ENCODE measurements around the gene CCNJ. TPM values are rescaled to one million over a fixed set of nuclear protein-coding genes. Genes with fewer than 3 reads are reported as not detected.

The CCNJ gene
- total and polyA plus RNA-seq, 2 donors (not counting 1 experiment from before 2014, with no cell fraction given) = 2.8 to 8.9 TPM

GRCh38 chr10:96021332-96021731, 22.1 kb upstream of the CCNJ start:
- Histone ChIP-seq H3K4me1 (ENCODE audit: control insufficient read depth in 2 of 2, insufficient read depth in 2 of 2, low read length in 2 of 2) (peaks cover 0 to 5% of the 10 kb centered on the region in 2 donors), H3K4me2 (replicated peaks; ENCODE audit: low read depth, low read length, poor library complexity, severe bottlenecking) (no peak overlapping the region), H3K4me3 (ENCODE audit: control extremely low read depth in 1 of 5, extremely low read depth in 1 of 5, insufficient read depth in 1 of 5, low read depth in 2 of 5, low read length in 4 of 5) (no peak overlapping the region), H2AFZ (ENCODE audit: insufficient read depth, low read depth, low read length, poor library complexity, severe bottlenecking) (no peak overlapping the region), H4K20me1 (ENCODE audit: control insufficient read depth, insufficient read depth, low read length, poor library complexity, severe bottlenecking) (no peaks in the 10 kb centered on the region), H3K36me3 (replicated peaks in 1 of 2; ENCODE audit: control extremely low read depth in 1 of 2, control insufficient read depth in 1 of 2, extremely low read depth in 1 of 2, insufficient read depth in 2 of 2, low read length in 1 of 2) (no peaks in the 10 kb centered on the region), H3K79me2 (ENCODE audit: control insufficient read depth, insufficient read depth, low read length) (no peaks in the 10 kb centered on the region), H3K27me3 (replicated peaks in 1 of 4; ENCODE audit: control extremely low read depth in 1 of 4, control insufficient read depth in 3 of 4, insufficient read depth in 4 of 4, low read length in 3 of 4) (no peaks in the 10 kb centered on the region), H3K27ac (ENCODE audit: low read length in 2 of 2) (no peak overlapping the region), H3K9me3 (ENCODE audit: control extremely low read depth in 1 of 3, control insufficient read depth in 2 of 3, insufficient read depth in 1 of 3, low read length in 2 of 3) (no peaks in the 10 kb centered on the region), H3K9ac (ENCODE audit: low read length) (no peak overlapping the region)
- CTCF ChIA-PET = interaction anchor here (0.6 to 1.1 kb wide), 3 partner anchors 91 to 206 kb away, joined by 3 to 4 read pairs (median 3); no protein-coding TSS in a partner anchor
- no CpG with 5 or more reads among the region's 1 CpG for WGBS (ENCODE audit: insufficient coverage)
- Mint-ChIP-seq H3K27ac (no peak overlapping the region), H3K27me3 (no peaks in the 10 kb centered on the region), H3K9me3 (ENCODE audit: insufficient read depth) (no peaks in the 10 kb centered on the region), H3K4me3 (no peak overlapping the region), H3K4me1 (peaks cover 4% of the 10 kb centered on the region)
- ATAC-seq (ENCODE audit: low read depth) (no peak), DNase-seq (no peak)
- TF ChIP-seq CTCF (IDR thresholded peaks at IDR 0.05) = no peak
- no peak for TF ChIP-seq EZH2 (IDR thresholded peaks at IDR 0.05; ENCODE audit: borderline replicate concordance, insufficient read depth, low read depth, low read length, poor library complexity, severe bottlenecking)
- intact Hi-C loops (cut with micrococcal nuclease) = no loop called here
- POLR2A ChIA-PET = interaction anchor here (0.6 kb wide), 1 partner anchor 324 kb away, joined by 11 read pairs; no protein-coding TSS in a partner anchor

- CTCF ChIA-PET = no interaction called here
- intact Hi-C loops (cut with micrococcal nuclease) = no loop called here
- no peaks in the 10 kb centered on the region for H3K4me1 ChIP-seq (ENCODE audit: control insufficient read depth in 2 of 2, insufficient read depth in 2 of 2, low read length in 2 of 2)
- H3K4me3 ChIP-seq (ENCODE audit: control extremely low read depth in 1 of 5, extremely low read depth in 1 of 5, insufficient read depth in 1 of 5, low read depth in 2 of 5, low read length in 4 of 5) = no peak overlapping the region
- no peaks in the 10 kb centered on the region for H4K20me1 ChIP-seq (ENCODE audit: control insufficient read depth, insufficient read depth, low read length, poor library complexity, severe bottlenecking)
- POLR2A ChIA-PET = no interaction called here
- no peak overlapping the region for H3K4me2 ChIP-seq (replicated peaks; ENCODE audit: low read depth, low read length, poor library complexity, severe bottlenecking)
- H3K9ac ChIP-seq (ENCODE audit: low read length) = no peak overlapping the region
- Mint-ChIP-seq H3K4me3 (no peak overlapping the region), H3K4me1 (no peaks in the 10 kb centered on the region), H3K27ac (no peak overlapping the region), H3K9me3 (ENCODE audit: insufficient read depth) (no peaks in the 10 kb centered on the region), H3K27me3 (no peaks in the 10 kb centered on the region)
- DNase-seq (no peak), ATAC-seq (ENCODE audit: low read depth) (no peak)
- TF ChIP-seq CTCF (IDR thresholded peaks at IDR 0.05) (no peak), EZH2 (IDR thresholded peaks at IDR 0.05; ENCODE audit: borderline replicate concordance, insufficient read depth, low read depth, low read length, poor library complexity, severe bottlenecking) (no peak)
- no peaks in the 10 kb centered on the region for H3K9me3 ChIP-seq (ENCODE audit: control extremely low read depth in 1 of 3, control insufficient read depth in 2 of 3, insufficient read depth in 1 of 3, low read length in 2 of 3)
- 96% methylated on average over 2 of the region's 2 CpGs for WGBS (ENCODE audit: insufficient coverage)
- no peak overlapping the region for H2AFZ ChIP-seq (ENCODE audit: insufficient read depth, low read depth, low read length, poor library complexity, severe bottlenecking)
- H3K27me3 ChIP-seq (replicated peaks in 1 of 4; ENCODE audit: control extremely low read depth in 1 of 4, control insufficient read depth in 3 of 4, insufficient read depth in 4 of 4, low read length in 3 of 4) = no peaks in the 10 kb centered on the region
- H3K27ac ChIP-seq (ENCODE audit: low read length in 2 of 2) = no peak overlapping the region
- no peaks in the 10 kb centered on the region for H3K36me3 ChIP-seq (replicated peaks in 1 of 2; ENCODE audit: control extremely low read depth in 1 of 2, control insufficient read depth in 1 of 2, extremely low read depth in 1 of 2, insufficient read depth in 2 of 2, low read length in 1 of 2)
- H3K79me2 ChIP-seq (ENCODE audit: control insufficient read depth, insufficient read depth, low read length) = no peaks in the 10 kb centered on the region
Measured at GRCh38 chr10:96022739-96023138, 20.6 kb upstream of the CCNJ start.

Data from B cell (primary cell).